Measurements from ENCODE around the gene THSD4.

The THSD4 gene

GRCh38 chr15:71244250-71244649 is 129.0 kb downstream of the THSD4 start:
- Histone ChIP-seq H3K9me3 (replicated peaks in 1 of 11) (no peaks in the 10 kb centered on the region), H4K20me1 (no peaks in the 10 kb centered on the region), H3K27me3 (no peaks in the 10 kb centered on the region), H3K27ac (no peak overlapping the region), H3K4me3 (no peak overlapping the region), H3K4me2 (no peak overlapping the region), H3K4me1 (no peaks in the 10 kb centered on the region), H3K36me3 (no peaks in the 10 kb centered on the region), H3K9ac (no peak overlapping the region)
- no peak for TF ChIP-seq Cebpa-rat (IDR thresholded peaks at IDR 0.05)

GRCh38 chr15:71245588-71245987 is 130.3 kb downstream of the THSD4 start:
- H3K4me2 ChIP-seq = no peak overlapping the region
- H3K27ac ChIP-seq = no peak overlapping the region
- H4K20me1 ChIP-seq = no peaks in the 10 kb centered on the region
- no peak overlapping the region for H3K4me3 ChIP-seq
- no peak overlapping the region for H3K9ac ChIP-seq
- H3K36me3 ChIP-seq = no peaks in the 10 kb centered on the region
- no peak for TF ChIP-seq Cebpa-rat (IDR thresholded peaks at IDR 0.05)
- no peaks in the 10 kb centered on the region for H3K9me3 ChIP-seq (replicated peaks in 1 of 11)
- H3K4me1 ChIP-seq = no peaks in the 10 kb centered on the region
- H3K27me3 ChIP-seq = no peaks in the 10 kb centered on the region

- Histone ChIP-seq H3K36me3 (no peaks in the 10 kb centered on the region), H3K9me3 (replicated peaks in 1 of 11) (no peaks in the 10 kb centered on the region), H3K27me3 (no peaks in the 10 kb centered on the region), H3K9ac (no peak overlapping the region), H3K4me1 (no peaks in the 10 kb centered on the region), H3K4me3 (no peak overlapping the region), H3K4me2 (no peak overlapping the region), H3K27ac (no peak overlapping the region), H4K20me1 (no peaks in the 10 kb centered on the region)
- TF ChIP-seq Cebpa-rat (IDR thresholded peaks at IDR 0.05) = no peak
Measured at GRCh38 chr15:71248386-71248785, 133.1 kb downstream of the THSD4 start.

GRCh38 chr15:71249986-71250385 is 134.7 kb downstream of the THSD4 start:
- no peak overlapping the region for H3K9ac ChIP-seq
- H4K20me1 ChIP-seq = no peaks in the 10 kb centered on the region
- no peaks in the 10 kb centered on the region for H3K36me3 ChIP-seq
- H3K9me3 ChIP-seq (replicated peaks in 1 of 11) = no peaks in the 10 kb centered on the region
- no peak for TF ChIP-seq Cebpa-rat (IDR thresholded peaks at IDR 0.05)
- H3K4me1 ChIP-seq = no peaks in the 10 kb centered on the region
- H3K4me3 ChIP-seq = no peak overlapping the region
- H3K27ac ChIP-seq = no peak overlapping the region
- H3K4me2 ChIP-seq = no peak overlapping the region
- no peaks in the 10 kb centered on the region for H3K27me3 ChIP-seq

- Histone ChIP-seq H3K4me3 (no peak overlapping the region), H3K36me3 (no peaks in the 10 kb centered on the region), H3K9me3 (replicated peaks in 1 of 11) (no peaks in the 10 kb centered on the region), H3K4me2 (no peak overlapping the region), H3K4me1 (no peaks in the 10 kb centered on the region), H3K9ac (no peak overlapping the region), H4K20me1 (no peaks in the 10 kb centered on the region), H3K27me3 (no peaks in the 10 kb centered on the region), H3K27ac (no peak overlapping the region)
- no peak for TF ChIP-seq Cebpa-rat (IDR thresholded peaks at IDR 0.05)
Measured at GRCh38 chr15:71250936-71251583, 135.8 kb downstream of the THSD4 start.

- no peaks in the 10 kb centered on the region for H3K36me3 ChIP-seq
- H3K9me3 ChIP-seq (replicated peaks in 1 of 11) = no peaks in the 10 kb centered on the region
- H3K4me3 ChIP-seq = no peak overlapping the region
- no peaks in the 10 kb centered on the region for H3K4me1 ChIP-seq
- H3K27ac ChIP-seq = no peak overlapping the region
- H3K27me3 ChIP-seq = no peaks in the 10 kb centered on the region
- H3K9ac ChIP-seq = no peak overlapping the region
- no peaks in the 10 kb centered on the region for H4K20me1 ChIP-seq
- no peak for TF ChIP-seq Cebpa-rat (IDR thresholded peaks at IDR 0.05)
- no peak overlapping the region for H3K4me2 ChIP-seq
Measured at GRCh38 chr15:71251584-71252043, 136.3 kb downstream of the THSD4 start.

GRCh38 chr15:71252044-71252739 is 136.9 kb downstream of the THSD4 start:
- H3K27me3 ChIP-seq = no peaks in the 10 kb centered on the region
- H3K27ac ChIP-seq = no peak overlapping the region
- TF ChIP-seq Cebpa-rat (IDR thresholded peaks at IDR 0.05) = no peak
- H3K4me2 ChIP-seq = no peak overlapping the region
- no peaks in the 10 kb centered on the region for H3K4me1 ChIP-seq
- H4K20me1 ChIP-seq = no peaks in the 10 kb centered on the region
- H3K4me3 ChIP-seq = no peak overlapping the region
- H3K36me3 ChIP-seq = no peaks in the 10 kb centered on the region
- H3K9me3 ChIP-seq (replicated peaks in 1 of 11) = no peaks in the 10 kb centered on the region
- no peak overlapping the region for H3K9ac ChIP-seq

- no peaks in the 10 kb centered on the region for H3K4me1 ChIP-seq
- no peaks in the 10 kb centered on the region for H3K27me3 ChIP-seq
- H3K36me3 ChIP-seq = no peaks in the 10 kb centered on the region
- H3K4me2 ChIP-seq = no peak overlapping the region
- H4K20me1 ChIP-seq = no peaks in the 10 kb centered on the region
- no peak for TF ChIP-seq Cebpa-rat (IDR thresholded peaks at IDR 0.05)
- H3K4me3 ChIP-seq = no peak overlapping the region
- H3K9me3 ChIP-seq (replicated peaks in 1 of 11) = no peaks in the 10 kb centered on the region
- no peak overlapping the region for H3K27ac ChIP-seq
- H3K9ac ChIP-seq = no peak overlapping the region
Measured at GRCh38 chr15:71252740-71253047, 137.4 kb downstream of the THSD4 start.

- Histone ChIP-seq H3K4me2 (no peak overlapping the region), H3K4me1 (no peaks in the 10 kb centered on the region), H3K9me3 (replicated peaks in 1 of 11) (no peaks in the 10 kb centered on the region), H3K27ac (no peak overlapping the region), H3K36me3 (no peaks in the 10 kb centered on the region), H4K20me1 (no peaks in the 10 kb centered on the region), H3K9ac (no peak overlapping the region), H3K4me3 (no peak overlapping the region), H3K27me3 (no peaks in the 10 kb centered on the region)
- TF ChIP-seq Cebpa-rat (IDR thresholded peaks at IDR 0.05) = no peak
Measured at GRCh38 chr15:71254491-71254890, 139.2 kb downstream of the THSD4 start.

GRCh38 chr15:71256934-71257664 is 141.8 kb downstream of the THSD4 start:
- TF ChIP-seq Cebpa-rat (IDR thresholded peaks at IDR 0.05) = no peak
- Histone ChIP-seq H3K9ac (no peak overlapping the region), H3K4me2 (no peak overlapping the region), H4K20me1 (no peaks in the 10 kb centered on the region), H3K27ac (no peak overlapping the region), H3K36me3 (no peaks in the 10 kb centered on the region), H3K4me3 (no peak overlapping the region), H3K27me3 (no peaks in the 10 kb centered on the region), H3K4me1 (no peaks in the 10 kb centered on the region), H3K9me3 (replicated peaks in 1 of 11) (no peaks in the 10 kb centered on the region)
